ENCODE data around the gene RPL37.
"Not testable (repeated sequence)": the region's sequence is repeated elsewhere in the genome, so short reads cannot be mapped to it uniquely, and the experiment has no call there.

Gene RPL37

GRCh38 chr5:40796487-40796889 lies 38.5 kb downstream of the RPL37 start:
- no peak for DNase-seq

GRCh38 chr5:40794877-40795276 lies 40.1 kb downstream of the RPL37 start:
- DNase-seq, result not testable (repeated sequence)

DNA sequence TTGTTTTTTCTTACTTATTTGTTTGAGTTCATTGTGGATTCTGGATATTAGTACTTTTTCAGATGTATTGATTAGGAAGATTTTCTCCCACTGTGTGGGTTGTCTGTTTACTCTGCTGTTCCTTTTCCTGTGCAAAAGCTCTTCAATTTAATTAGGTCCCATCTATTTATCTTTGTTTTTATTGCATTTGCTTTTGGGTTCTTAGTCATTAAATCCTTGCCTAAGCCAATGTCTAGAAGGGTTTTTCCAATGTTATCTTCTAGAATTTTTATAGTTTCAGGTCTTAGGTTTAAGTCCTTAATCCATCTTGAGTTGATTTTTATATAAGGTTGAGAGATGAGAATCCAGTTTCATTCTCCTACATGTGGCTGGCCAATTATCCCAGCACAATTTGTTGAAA lies 40.7 kb downstream of the RPL37 start:
- not testable (repeated sequence) for DNase-seq

DNA sequence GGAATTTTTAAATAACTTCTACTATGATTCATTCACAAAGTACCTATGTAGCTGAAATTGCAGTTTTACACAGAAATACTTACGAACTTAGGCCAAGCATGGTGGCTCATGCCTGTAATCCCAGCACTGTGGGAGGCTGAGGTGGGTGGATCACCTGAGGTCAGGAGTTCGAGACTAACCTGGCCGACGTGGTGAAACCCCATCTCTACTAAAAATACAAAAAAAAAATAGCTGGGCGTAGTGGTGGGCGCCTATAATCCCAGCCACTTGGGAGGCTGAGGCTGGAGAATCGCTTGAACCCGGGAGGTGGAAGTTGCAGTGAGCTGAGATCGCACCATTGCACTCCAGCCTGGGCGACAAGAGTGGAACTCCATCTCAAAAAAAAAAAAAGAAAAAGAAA lies 42.3 kb downstream of the RPL37 start:
- not testable (repeated sequence) for DNase-seq

- DNase-seq, result no peak
Measured at GRCh38 chr5:40791715-40792139, 43.3 kb downstream of the RPL37 start.

DNA sequence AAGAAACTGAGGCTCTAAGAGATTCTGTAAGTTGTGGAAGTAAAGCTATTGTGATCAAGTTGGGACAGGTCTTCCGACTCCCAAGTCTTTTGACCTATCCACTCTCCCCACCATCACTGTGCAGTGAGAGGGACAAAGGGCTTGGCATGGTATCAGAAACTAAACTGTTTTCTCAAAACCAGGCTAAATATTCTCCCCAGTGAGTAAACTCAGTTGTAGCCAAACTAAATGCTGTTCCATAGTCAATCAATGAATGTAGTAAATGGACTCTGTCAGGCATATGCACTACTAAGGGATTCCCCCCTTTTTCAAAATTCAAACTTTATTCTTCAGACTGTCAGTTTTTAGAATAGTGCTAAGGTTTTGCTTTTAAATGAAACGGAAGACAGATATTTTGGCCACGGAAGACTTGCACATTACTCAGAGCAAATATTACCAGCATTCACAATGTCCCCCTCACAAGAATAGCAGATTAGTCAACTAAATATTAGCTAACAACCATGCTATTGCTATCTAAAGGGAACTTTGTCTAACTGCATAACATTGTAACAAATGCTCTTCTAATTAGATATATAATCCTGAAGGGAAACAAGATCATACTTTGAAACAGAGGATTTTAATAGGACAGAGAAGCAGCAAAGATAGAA lies 44.0 kb downstream of the RPL37 start:
- DNase-seq, result no peak

DNA sequence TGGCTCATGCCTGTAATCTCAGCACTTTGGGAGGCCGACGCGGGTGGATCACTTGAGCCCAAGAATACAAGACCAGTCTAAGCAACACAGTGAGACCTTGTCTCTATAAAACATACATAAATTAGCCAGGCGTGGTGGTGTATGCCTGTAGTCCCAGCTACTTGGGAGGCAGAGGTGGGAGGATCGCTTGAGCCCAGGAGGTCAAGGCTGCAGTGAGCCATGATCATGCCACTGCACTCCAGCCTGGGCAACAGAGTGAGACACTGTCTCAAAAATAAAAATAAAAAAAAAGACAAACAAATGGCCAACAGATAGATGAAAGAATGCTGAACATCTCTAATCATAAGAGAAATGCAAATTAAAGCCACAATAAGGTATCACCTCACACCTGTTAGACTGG lies 46.1 kb downstream of the RPL37 start:
- not testable (repeated sequence) for DNase-seq

GRCh38 chr5:40787986-40788385 lies 47.0 kb downstream of the RPL37 start:
- no peak for DNase-seq

DNA sequence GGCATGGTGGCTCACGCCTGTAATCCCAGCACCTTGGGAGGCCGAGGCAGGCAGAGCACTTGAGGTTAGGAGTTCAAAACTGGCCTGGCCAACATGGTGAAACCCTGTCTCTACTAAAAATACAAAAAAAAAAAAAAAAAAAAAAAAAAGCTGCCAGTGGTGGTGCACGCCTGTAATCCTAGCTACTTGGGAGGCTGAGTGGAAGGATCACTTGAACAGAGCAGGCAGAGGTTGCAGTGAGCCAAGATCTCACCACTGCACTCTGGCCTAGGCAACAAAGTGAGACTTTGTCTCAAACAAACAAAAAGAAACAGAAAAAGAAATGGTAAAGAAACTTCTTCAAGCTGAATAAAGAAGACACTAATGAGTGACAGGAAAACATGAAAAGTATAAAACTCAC lies 48.4 kb downstream of the RPL37 start:
- DNase-seq, result not testable (repeated sequence)

- DNase-seq, result no peak
Measured at GRCh38 chr5:40784916-40785315, 50.1 kb downstream of the RPL37 start.

DNA sequence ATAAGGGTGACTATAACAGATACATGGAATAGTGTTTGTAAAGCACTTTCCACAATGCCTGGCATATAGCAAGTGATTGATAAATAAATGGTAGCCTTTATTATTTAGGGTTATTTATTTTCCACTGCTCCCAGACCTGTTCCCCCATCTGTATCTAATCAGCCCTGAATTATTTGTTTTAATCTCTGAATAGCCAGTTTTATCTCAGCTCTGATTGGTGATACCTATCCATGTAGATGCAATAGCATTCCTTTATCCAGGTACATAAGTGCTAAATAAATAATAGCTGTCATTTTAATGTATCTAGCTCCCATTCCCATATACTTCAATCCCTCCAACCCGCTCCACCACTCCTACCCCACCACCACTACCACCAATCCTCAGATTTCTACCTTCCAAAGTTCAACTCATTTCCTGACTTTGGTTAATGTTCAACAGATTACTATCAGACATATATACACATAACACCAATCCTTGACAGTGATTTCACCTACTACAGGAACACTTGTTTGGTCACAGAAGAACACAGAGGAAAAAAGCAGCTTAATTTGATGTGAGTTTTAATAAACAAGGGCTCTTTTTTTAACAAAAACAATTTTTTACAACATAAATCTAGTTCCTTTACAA lies 50.9 kb downstream of the RPL37 start:
- no peak for DNase-seq

GRCh38 chr5:40781843-40782409 lies 53.1 kb downstream of the RPL37 start:
- no peak for DNase-seq

DNA sequence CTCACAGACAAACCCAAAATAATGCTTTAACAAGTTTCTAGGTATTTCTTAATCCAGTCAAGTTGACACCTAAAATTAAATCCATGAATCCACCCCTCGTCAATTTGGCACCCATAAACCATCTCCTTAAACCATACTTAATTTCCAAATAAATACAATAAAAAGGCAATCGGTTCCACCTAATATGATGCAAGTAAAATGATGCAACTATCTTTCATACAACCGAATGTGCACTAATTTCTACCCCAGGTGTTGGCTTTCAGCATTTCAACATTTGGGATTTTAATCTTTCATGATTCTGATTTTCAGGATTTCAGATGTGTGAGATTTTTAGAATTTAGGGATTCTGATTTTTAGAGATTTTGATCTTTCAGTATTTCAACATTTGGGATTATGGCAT lies 54.2 kb downstream of the RPL37 start:
- no peak for DNase-seq

DNA sequence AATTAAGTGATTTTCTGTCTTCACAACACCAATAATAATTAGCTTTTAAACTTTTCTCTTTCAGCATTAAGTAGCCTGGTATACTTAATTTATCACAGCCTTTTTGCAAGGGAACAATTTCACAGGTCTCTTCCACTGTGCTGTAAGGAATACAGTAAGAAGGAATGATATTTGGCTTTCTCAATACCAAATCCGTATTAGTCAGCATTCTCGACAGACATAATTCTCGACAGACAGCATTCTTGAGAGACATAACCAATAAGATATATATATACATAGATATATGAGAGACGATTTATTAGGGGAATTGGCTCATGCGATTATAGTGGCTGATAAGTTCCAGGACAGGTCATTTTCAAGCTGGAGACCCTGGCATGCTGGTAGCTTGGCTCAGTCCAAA lies 54.8 kb downstream of the RPL37 start:
- DNase-seq, result no peak

GRCh38 chr5:40779561-40779960 lies 55.5 kb downstream of the RPL37 start:
- DNase-seq, result no peak

DNA sequence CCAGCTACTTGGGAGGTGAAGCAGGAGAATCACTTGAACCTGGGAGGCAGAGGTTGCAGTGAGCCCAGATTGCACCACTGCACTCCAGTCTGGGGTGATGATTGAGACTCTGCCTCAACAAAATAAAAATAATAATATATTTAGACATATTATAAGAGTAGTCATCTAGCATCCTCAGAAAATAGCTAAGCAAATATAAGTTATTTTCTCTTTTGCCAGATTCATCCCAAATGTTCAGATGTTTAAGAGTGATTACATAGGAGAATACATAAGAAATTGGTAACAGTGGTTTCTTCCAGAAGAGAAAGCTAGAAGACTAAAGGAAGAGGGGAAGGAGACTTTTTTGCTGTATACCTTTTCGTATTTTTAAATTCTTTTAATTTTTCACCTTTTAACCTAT lies 56.9 kb downstream of the RPL37 start:
- no peak for DNase-seq

- DNase-seq, result no peak
Measured at GRCh38 chr5:40776658-40776977, 58.4 kb downstream of the RPL37 start.

- DNase-seq, result no peak
Measured at GRCh38 chr5:40775846-40776657, 59.0 kb downstream of the RPL37 start.
